ENCODE data around the gene CASKIN2. TPM values are rescaled to one million over a fixed set of nuclear protein-coding genes. Genes with fewer than 3 reads are reported as not detected.

CASKIN2 gene, protein sequence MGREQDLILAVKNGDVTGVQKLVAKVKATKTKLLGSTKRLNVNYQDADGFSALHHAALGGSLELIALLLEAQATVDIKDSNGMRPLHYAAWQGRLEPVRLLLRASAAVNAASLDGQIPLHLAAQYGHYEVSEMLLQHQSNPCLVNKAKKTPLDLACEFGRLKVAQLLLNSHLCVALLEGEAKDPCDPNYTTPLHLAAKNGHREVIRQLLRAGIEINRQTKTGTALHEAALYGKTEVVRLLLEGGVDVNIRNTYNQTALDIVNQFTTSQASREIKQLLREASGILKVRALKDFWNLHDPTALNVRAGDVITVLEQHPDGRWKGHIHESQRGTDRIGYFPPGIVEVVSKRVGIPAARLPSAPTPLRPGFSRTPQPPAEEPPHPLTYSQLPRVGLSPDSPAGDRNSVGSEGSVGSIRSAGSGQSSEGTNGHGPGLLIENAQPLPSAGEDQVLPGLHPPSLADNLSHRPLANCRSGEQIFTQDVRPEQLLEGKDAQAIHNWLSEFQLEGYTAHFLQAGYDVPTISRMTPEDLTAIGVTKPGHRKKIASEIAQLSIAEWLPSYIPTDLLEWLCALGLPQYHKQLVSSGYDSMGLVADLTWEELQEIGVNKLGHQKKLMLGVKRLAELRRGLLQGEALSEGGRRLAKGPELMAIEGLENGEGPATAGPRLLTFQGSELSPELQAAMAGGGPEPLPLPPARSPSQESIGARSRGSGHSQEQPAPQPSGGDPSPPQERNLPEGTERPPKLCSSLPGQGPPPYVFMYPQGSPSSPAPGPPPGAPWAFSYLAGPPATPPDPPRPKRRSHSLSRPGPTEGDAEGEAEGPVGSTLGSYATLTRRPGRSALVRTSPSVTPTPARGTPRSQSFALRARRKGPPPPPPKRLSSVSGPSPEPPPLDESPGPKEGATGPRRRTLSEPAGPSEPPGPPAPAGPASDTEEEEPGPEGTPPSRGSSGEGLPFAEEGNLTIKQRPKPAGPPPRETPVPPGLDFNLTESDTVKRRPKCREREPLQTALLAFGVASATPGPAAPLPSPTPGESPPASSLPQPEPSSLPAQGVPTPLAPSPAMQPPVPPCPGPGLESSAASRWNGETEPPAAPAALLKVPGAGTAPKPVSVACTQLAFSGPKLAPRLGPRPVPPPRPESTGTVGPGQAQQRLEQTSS (N-terminal part only)
- 11.2 and 25.2 TPM in 2 replicates for total RNA-seq

DNA sequence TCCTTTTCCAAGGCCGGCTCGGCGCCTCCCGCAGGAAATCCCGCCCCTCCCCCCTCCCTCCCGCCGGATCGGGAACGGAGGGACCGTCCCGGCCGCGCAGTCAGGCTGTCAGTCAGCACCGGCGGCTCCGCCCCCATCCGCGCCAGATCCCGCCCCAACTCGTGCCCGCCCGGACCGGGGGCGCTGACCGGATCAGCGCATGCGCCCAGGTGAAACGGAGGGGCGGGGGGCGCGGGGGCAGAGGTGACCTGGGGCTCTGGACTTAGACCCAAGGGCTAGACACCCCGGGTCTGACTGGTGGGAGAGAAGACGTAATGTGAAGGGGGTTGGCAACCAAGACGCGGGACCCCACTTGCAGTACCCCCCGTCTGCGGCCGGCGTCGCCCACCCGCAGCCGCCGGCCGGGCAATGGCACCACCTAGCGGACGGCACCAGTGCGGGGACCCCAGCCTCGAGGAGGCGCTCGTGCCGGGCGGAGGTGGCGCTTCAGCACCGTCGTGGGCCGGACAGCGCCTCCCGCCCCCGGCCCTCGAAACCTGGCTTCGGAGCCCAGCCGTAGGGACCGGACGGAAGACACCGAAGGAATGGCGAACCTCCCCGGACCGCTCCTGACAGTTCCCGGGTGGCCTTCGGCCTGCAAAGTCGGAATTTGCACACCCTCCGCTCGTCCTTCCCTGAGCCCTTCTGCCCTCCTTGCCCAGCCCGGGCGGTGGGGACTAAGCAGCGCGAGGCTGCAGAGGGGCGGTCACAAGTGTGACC is at the start of gene CASKIN2:
CASKIN2 (minus strand) TSS at position 42 of the 759 bp plus-strand sequence. CDS start 1,733 bp downstream, outside the sequence.

DNA sequence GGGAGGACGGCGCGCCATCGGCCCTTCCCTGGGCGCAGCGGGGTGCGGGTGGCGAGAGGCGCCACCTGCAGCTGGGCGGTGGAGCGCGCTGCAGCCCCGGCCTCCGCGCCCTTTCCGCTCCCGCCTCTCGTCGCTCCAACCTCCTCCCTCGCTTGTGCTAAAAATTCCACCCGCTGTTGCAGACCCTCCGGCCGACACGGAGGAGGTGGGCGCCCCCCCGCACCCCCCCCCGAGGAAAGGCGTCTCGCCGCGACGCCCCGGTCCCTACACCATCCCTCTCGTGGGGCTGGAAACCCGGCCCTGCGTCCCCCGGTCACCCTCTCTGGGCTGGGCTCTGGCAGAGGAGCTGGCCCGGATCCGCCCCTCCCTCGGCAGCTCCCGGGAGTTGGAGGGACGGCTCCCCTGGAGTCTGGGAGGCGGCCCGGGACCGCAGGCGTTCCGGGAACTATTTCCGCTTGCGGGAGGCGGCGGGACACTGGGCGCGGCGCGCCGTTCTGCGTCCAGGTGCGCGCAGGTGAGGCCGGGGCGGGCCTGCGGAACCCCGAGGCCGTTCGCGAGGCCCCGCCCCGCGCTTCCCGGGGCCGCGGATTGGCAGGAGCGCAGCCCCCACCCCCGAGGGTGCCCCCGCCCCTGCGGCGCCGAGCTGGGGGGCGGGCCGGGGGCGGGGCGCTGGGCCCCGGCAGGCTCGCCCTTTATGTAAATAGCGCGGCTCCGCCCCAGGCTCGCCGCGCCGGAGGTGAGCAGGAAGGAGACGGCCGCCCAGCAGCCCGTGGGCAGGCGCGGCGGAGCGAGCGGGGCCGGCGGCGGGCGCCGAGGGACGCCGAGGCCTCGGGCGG is 9.9 kb upstream of the CASKIN2 start, which contains the start of gene LLGL2:
LLGL2 (plus strand) TSS at position 728 of the 836 bp plus-strand sequence. CDS start 17,730 bp downstream, outside the sequence.

DNA sequence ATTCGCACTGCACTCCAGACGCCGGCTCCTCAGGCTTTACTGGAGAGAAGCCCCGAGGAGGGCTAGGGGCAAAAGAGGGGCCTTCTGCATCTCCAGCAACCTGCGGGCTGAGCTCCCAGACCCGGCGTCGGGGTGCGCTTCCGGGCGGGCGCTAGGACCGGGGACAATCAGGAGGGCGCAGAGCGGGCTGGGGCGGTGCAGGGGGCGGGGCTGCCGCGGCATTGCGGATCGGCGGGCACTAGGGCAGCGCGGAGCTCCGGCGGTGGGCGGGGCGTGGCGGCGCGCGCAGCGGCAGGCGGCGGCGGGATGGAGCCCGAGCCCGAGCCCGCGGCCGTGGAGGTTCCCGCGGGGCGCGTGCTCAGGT is 900 bp upstream of the CASKIN2 start, which contains the start of gene TSEN54:
TSEN54 (plus strand) TSS at position 274 of the 364 bp plus-strand sequence; CDS start at position 307, 33 bp downstream.

DNA sequence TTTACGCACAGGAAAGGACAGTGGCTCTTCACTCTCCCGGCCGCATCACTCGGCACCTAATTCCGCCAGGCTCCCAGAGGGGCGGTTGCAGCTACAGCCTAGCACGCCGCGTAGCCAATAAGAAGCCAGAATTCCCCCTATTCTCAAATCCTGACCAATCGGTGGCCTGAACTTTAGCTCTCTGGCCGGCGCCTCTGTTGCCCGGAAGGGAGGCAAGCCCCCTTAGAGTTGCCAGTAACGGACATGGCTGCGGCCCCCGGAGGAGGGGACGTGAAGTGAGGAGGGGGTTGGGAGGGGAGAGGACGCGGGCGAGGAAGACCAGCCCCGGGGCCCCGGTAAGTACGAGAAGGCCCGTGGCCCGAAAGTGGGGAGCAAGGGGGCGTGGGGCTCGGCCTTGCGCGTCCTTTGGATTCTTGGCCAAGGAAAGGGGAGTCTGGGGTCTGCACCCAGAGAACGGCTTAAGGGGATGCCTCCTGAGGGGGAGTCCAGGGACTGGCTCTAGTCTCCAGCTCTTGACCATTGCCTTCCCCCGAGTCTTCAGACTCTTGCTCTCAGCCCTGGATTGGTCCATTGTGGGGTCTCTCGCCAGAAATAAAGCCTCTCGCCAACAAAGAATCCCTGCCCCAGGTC is 58.8 kb downstream of the CASKIN2 start, which contains the start of gene TMEM94:
TMEM94 (plus strand) TSS at position 219 of the 630 bp plus-strand sequence. CDS start 15,271 bp downstream, outside the sequence.

Other genes starting within 250 kb of the CASKIN2 start
- gene MIF4GD, start 244.3 kb downstream of the CASKIN2 start, total RNA-seq: 10.1 and 10.8 TPM in 2 replicates
- 6.6 and 9.8 TPM in 2 replicates for gene SLC25A19, start 226.1 kb downstream of the CASKIN2 start, total RNA-seq
- 70.6 and 112 TPM in 2 replicates for gene GRB2, start 109.9 kb downstream of the CASKIN2 start, total RNA-seq
- 15.1 and 42.0 TPM in 2 replicates for gene TMEM94, start 58.9 kb downstream of the CASKIN2 start, total RNA-seq
- gene TSEN54, start 991 bp upstream of the CASKIN2 start, total RNA-seq: 11.3 and 12.1 TPM in 2 replicates
- 4.2 and 21.5 TPM in 2 replicates for gene LLGL2, start 10.2 kb upstream of the CASKIN2 start, total RNA-seq
- 6.0 and 36.5 TPM in 2 replicates for gene MYO15B, start 72.3 kb upstream of the CASKIN2 start, total RNA-seq
- not detected in 2 replicates for gene SMIM5, start 117.9 kb upstream of the CASKIN2 start, total RNA-seq
- gene RECQL5, start 151.6 kb upstream of the CASKIN2 start, total RNA-seq: 7.1 and 23.6 TPM in 2 replicates
- 63.3 and 68.3 TPM in 2 replicates for gene SAP30BP, start 151.8 kb upstream of the CASKIN2 start, total RNA-seq
- 8.6 and 22.9 TPM in 2 replicates for gene ITGB4, start 205.9 kb upstream of the CASKIN2 start, total RNA-seq
- gene GALK1, start 249.7 kb upstream of the CASKIN2 start, total RNA-seq: 57.1 and 85.5 TPM in 2 replicates